Parathyroid adenoma (tissue), 2 donors: ENCODE data around the gene STARD13.

Source experiments
- H2AFZ ChIP-seq: fragments of 300-600 bp; sonication (generic); one replicate; pipeline ENCODE4 v1.7.0; 2017; ENCODE audit warnings: antibody characterized with exemption, mild to moderate bottlenecking
- H3K27ac ChIP-seq: fragments of 300-600 bp; sonication (generic); one replicate; pipeline ENCODE4 v1.7.0; 2017
- H3K27me3 ChIP-seq: fragments of 300-600 bp; sonication (generic); one replicate; pipeline ENCODE4 v1.7.0; 2017; ENCODE audit warnings: low read length; ENCODE audit not compliant: control insufficient read depth, insufficient read depth
- H3K36me3 ChIP-seq: fragments of 300-600 bp; sonication (generic); one replicate; pipeline ENCODE4 v1.7.0; 2017; ENCODE audit warnings: low read length; ENCODE audit not compliant: control insufficient read depth, insufficient read depth
- H3K4me1 ChIP-seq: fragments of 300-600 bp; sonication (generic); one replicate; pipeline ENCODE4 v1.7.0; 2017; ENCODE audit warnings: control low read depth
- H3K4me2 ChIP-seq: fragments of 300-600 bp; sonication (generic); one replicate; pipeline ENCODE4 v1.7.0; 2017; ENCODE audit warnings: low read length
- H3K4me3 ChIP-seq: fragments of 300-600 bp; sonication (generic); one replicate; pipeline ENCODE4 v1.7.0; 2017; ENCODE audit warnings: low read depth, low read length
- H3K79me2 ChIP-seq: fragments of 300-600 bp; sonication (generic); one replicate; pipeline ENCODE4 v1.7.0; 2017; ENCODE audit warnings: control low read depth
- H3K9ac ChIP-seq: fragments of 300-600 bp; sonication (generic); one replicate; pipeline ENCODE4 v1.7.0; 2017; ENCODE audit warnings: mild to moderate bottlenecking
- H3K9me3 ChIP-seq: fragments of 300-600 bp; sonication (generic); one replicate; pipeline ENCODE4 v1.7.0; 2017; ENCODE audit warnings: low read length; ENCODE audit not compliant: control insufficient read depth
- CTCF ChIP-seq: fragments of 300-600 bp; sonication (generic); IDR thresholded peaks from one replicate; pipeline ENCODE4 v1.7.0; 2017; ENCODE audit warnings: antibody characterized with exemption, mild to moderate bottlenecking
- donor health status: primary hyperparathyroidism.

Gene STARD13

GRCh38 chr13:33318744-33319143, 33.2 kb upstream of the STARD13 start:
- no peaks in the 10 kb centered on the region for H3K36me3 ChIP-seq
- H3K4me3 ChIP-seq: no peak overlapping the region
- TF ChIP-seq CTCF: no peak
- H3K27ac ChIP-seq: no peak overlapping the region
- no peak overlapping the region for H3K4me2 ChIP-seq
- peaks cover 2% of the 10 kb centered on the region for H3K4me1 ChIP-seq
- H3K9ac ChIP-seq: no peak overlapping the region
- H3K79me2 ChIP-seq: no peaks in the 10 kb centered on the region
- H2AFZ ChIP-seq: no peak overlapping the region
- H3K27me3 ChIP-seq: no peaks in the 10 kb centered on the region
- H3K9me3 ChIP-seq: no peaks in the 10 kb centered on the region

GRCh38 chr13:33318037-33318436, 32.5 kb upstream of the STARD13 start:
- no peak overlapping the region for H2AFZ ChIP-seq
- H3K4me3 ChIP-seq: no peak overlapping the region
- H3K4me1 ChIP-seq: peaks cover 2% of the 10 kb centered on the region
- no peak overlapping the region for H3K4me2 ChIP-seq
- no peak overlapping the region for H3K9ac ChIP-seq
- no peaks in the 10 kb centered on the region for H3K79me2 ChIP-seq
- H3K27me3 ChIP-seq: no peaks in the 10 kb centered on the region
- H3K36me3 ChIP-seq: no peaks in the 10 kb centered on the region
- TF ChIP-seq CTCF: no peak
- H3K27ac ChIP-seq: no peak overlapping the region
- no peaks in the 10 kb centered on the region for H3K9me3 ChIP-seq

- H3K9me3 ChIP-seq: no peaks in the 10 kb centered on the region
- no peak overlapping the region for H3K27ac ChIP-seq
- H3K9ac ChIP-seq: no peak overlapping the region
- H3K4me1 ChIP-seq: no peaks in the 10 kb centered on the region
- no peaks in the 10 kb centered on the region for H3K27me3 ChIP-seq
- H3K36me3 ChIP-seq: no peaks in the 10 kb centered on the region
- TF ChIP-seq CTCF: no peak
- no peaks in the 10 kb centered on the region for H3K79me2 ChIP-seq
- no peak overlapping the region for H3K4me3 ChIP-seq
- no peak overlapping the region for H3K4me2 ChIP-seq
- no peak overlapping the region for H2AFZ ChIP-seq
Measured at GRCh38 chr13:33316890-33317289, 31.3 kb upstream of the STARD13 start.

- H3K9ac ChIP-seq: no peak overlapping the region
- H3K27ac ChIP-seq: no peak overlapping the region
- no peaks in the 10 kb centered on the region for H3K36me3 ChIP-seq
- no peak overlapping the region for H3K4me2 ChIP-seq
- no peaks in the 10 kb centered on the region for H3K9me3 ChIP-seq
- no peaks in the 10 kb centered on the region for H3K4me1 ChIP-seq
- no peak overlapping the region for H2AFZ ChIP-seq
- TF ChIP-seq CTCF: no peak
- no peaks in the 10 kb centered on the region for H3K79me2 ChIP-seq
- no peaks in the 10 kb centered on the region for H3K27me3 ChIP-seq
- no peak overlapping the region for H3K4me3 ChIP-seq
Measured at GRCh38 chr13:33313504-33313903, 27.9 kb upstream of the STARD13 start.

GRCh38 chr13:33312861-33313212, 27.3 kb upstream of the STARD13 start:
- H3K4me3 ChIP-seq: no peak overlapping the region
- H3K79me2 ChIP-seq: no peaks in the 10 kb centered on the region
- H3K9ac ChIP-seq: no peak overlapping the region
- no peaks in the 10 kb centered on the region for H3K36me3 ChIP-seq
- no peak for TF ChIP-seq CTCF
- no peak overlapping the region for H3K27ac ChIP-seq
- H3K9me3 ChIP-seq: no peaks in the 10 kb centered on the region
- no peaks in the 10 kb centered on the region for H3K27me3 ChIP-seq
- H3K4me2 ChIP-seq: no peak overlapping the region
- no peak overlapping the region for H2AFZ ChIP-seq
- H3K4me1 ChIP-seq: no peaks in the 10 kb centered on the region
